SIG-M5 treated with dmso at 0.1 percent for 504 hours (cell line): ENCODE results near the gene OR2B2.
"Not testable (repeated sequence)": the region's sequence is repeated elsewhere in the genome, so short reads cannot be mapped to it uniquely, and the experiment has no call there.

ENCODE experiments used
- DNase-seq: peaks from one replicate; lab custom pipeline; 2025; ENCODE audit not compliant: unreplicated experiment; lab: John Stamatoyannopoulos, UW

Gene OR2B2

GRCh38 chr6:27911956-27912446 is at the start of gene OR2B2:
Gene OR2B2 (minus strand): TSS chr6:27912396. CDS start chr6:27912319, 77 bp downstream.
- DNase-seq, result no peak

GRCh38 chr6:27957516-27957915 is 45.3 kb upstream of the OR2B2 start:
- no peak for DNase-seq

- no peak for DNase-seq
Measured at GRCh38 chr6:27956941-27957340, 44.7 kb upstream of the OR2B2 start, which contains the start of gene OR2B6. Gene OR2B6 (plus strand): TSS chr6:27957241. CDS start chr6:27957241, 0 bp downstream.

GRCh38 chr6:27951040-27951439 is 38.8 kb upstream of the OR2B2 start:
- no peak for DNase-seq

- no peak for DNase-seq
Measured at GRCh38 chr6:27948237-27948636, 36.0 kb upstream of the OR2B2 start.

- not testable (repeated sequence) for DNase-seq
Measured at GRCh38 chr6:27943072-27943471, 30.9 kb upstream of the OR2B2 start.

GRCh38 chr6:27940766-27941165 is 28.6 kb upstream of the OR2B2 start:
- DNase-seq, result no peak

GRCh38 chr6:27931209-27931608 is 19.0 kb upstream of the OR2B2 start:
- DNase-seq, result no peak

GRCh38 chr6:27929930-27930329 is 17.7 kb upstream of the OR2B2 start:
- not testable (repeated sequence) for DNase-seq

GRCh38 chr6:27928041-27928440 is 15.8 kb upstream of the OR2B2 start:
- not testable (repeated sequence) for DNase-seq

GRCh38 chr6:27924179-27924578 is 12.0 kb upstream of the OR2B2 start:
- no peak for DNase-seq

GRCh38 chr6:27922949-27923348 is 10.8 kb upstream of the OR2B2 start:
- no peak for DNase-seq

GRCh38 chr6:27908017-27908416 is 4.2 kb downstream of the OR2B2 start:
- no peak for DNase-seq

- no peak for DNase-seq
Measured at GRCh38 chr6:27902335-27903314, 9.6 kb downstream of the OR2B2 start.

GRCh38 chr6:27901801-27902200 is 10.4 kb downstream of the OR2B2 start:
- DNase-seq, result no peak

- not testable (repeated sequence) for DNase-seq
Measured at GRCh38 chr6:27900197-27900596, 12.0 kb downstream of the OR2B2 start.

GRCh38 chr6:27899543-27899942 is 12.7 kb downstream of the OR2B2 start:
- no peak for DNase-seq

- no peak for DNase-seq
Measured at GRCh38 chr6:27897580-27898206, 14.5 kb downstream of the OR2B2 start.

- no peak for DNase-seq
Measured at GRCh38 chr6:27896398-27896796, 15.8 kb downstream of the OR2B2 start.

GRCh38 chr6:27894839-27895762 is 17.1 kb downstream of the OR2B2 start:
- DNase-seq, result no peak
